Effector CD4-positive, alpha-beta T cell (primary cell): ENCODE measurements around the gene MSANTD3.
"Not testable (repeated sequence)": the region's sequence is repeated elsewhere in the genome, so short reads cannot be mapped to it uniquely, and the experiment has no call there.

Experiments
- DNase-seq: peaks from one replicate; pipeline ENCODE4 v3.0.0-alpha.2; 2020
- total RNA-seq: gene quantifications from one replicate; lab custom pipeline; 2026; lab: John Stamatoyannopoulos, UW

MSANTD3 gene
- total RNA-seq: 3.2 reads per million, percentile 12 among the genes with 10 or more reads in this experiment

- peak; percentile 31 for DNase-seq
These were observed at the start of gene MSANTD3 for GRCh38 chr9:100426530-100427365. Gene MSANTD3, plus strand, starts transcription at chr9:100427143. Its CDS starts 14,796 bp downstream, at chr9:100441939.

DNA sequence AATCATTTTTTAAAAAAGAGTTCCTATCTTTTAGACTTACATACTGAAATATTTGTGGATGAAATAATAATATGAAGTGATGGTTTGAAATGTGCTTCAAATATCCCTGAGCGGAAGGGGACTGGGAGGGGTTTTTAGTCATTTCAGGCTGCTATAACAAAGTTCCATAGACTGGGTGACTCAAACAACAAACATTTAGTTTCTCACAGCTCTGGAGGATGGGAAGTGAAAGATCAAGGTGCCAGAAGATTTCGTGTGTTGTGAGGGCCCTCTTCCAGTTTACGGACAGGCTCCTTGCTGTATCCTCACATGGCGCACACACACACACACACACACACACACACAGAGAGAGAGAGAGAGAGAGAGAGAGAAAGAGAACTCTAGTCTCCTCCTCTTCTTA, 47.1 kb upstream of the MSANTD3 start:
- no peak for DNase-seq

GRCh38 chr9:100392989-100393388, 34.0 kb upstream of the MSANTD3 start:
- not testable (repeated sequence) for DNase-seq

DNA sequence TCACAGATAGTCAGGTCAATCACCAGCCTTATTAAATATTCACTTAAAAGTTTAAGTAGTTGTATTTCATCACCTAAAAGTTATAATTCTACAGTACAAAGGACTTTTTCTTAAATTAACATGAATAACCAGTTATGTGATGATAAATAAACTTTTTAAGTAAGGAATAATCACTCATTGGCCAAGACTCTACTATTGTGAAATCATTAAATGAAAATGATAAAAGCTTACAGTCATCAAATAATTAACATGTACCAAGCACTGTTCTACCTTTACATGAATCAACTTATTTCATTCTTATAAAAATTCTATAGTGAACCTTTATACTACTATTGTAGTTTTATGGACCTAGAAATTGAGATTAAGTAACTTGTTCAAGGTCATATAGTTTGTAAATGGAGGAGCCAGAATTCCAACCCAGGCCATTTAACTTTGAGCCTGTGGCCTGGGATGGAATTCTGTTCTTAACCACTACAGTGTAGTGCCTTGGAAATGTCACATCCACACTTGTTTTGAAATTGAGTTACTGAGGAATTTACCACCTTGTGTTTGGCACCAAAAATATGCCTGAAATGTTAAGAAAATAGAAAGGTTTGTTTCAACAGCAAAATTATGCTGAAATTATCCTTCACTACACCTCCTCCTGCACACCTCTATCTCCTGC, 32.8 kb upstream of the MSANTD3 start:
- no peak for DNase-seq

GRCh38 chr9:100394816-100395215, 32.1 kb upstream of the MSANTD3 start:
- DNase-seq: no peak

DNA sequence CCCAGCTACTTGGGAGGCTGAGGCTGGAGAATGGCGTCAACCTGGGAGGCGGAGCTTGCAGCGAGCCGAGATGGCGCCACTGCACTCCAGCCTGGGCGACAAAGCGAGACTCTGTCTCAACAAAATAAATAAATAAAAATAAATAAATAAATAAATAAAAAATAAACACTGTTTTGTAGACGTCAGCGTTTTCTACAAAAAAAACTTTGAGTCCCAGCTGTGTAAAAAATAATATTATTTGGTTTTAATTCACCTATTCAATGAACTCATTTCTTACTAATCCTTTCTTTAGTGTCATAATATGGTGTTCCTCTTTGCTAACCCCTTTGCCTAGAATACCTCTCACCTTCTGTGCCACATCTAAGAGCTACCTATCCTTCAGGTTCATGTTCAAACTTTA, 30.2 kb upstream of the MSANTD3 start:
- DNase-seq: no peak

- no peak for DNase-seq
These were observed 29.2 kb upstream of the MSANTD3 start for GRCh38 chr9:100397529-100398266.

GRCh38 chr9:100401042-100401441, 25.9 kb upstream of the MSANTD3 start:
- no peak for DNase-seq

- DNase-seq: no peak
These were observed 20.0 kb upstream of the MSANTD3 start for GRCh38 chr9:100406962-100407361.

DNA sequence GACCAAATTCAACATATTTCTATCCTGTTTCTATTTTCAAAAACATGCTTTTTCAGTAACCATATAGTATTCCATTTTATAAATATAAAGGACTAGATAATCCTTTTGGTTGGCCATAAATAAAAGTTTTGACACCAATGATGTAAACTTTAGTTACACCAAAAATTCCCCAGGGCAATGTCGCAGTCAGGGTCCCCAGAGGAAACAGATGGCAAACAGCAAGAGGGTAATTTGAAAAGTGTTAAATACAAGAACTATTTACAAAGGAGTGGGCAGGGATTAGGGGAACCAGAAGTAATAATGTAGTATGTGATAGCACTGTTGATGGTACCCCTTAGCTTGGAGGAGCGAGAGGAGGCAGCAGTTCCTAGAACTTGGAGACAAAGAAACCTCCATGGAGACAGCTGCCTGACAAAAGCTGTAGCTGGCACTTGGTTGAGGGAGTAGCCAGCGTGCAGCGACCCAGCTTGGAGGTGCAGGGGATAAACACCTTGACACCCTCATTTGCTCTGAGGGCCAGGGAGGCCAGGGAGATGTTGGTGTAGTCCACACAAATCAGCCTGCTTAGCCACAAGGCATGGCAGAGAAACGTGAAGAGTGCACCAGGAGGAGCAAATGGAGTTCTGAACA, 18.3 kb upstream of the MSANTD3 start:
- no peak for DNase-seq

DNA sequence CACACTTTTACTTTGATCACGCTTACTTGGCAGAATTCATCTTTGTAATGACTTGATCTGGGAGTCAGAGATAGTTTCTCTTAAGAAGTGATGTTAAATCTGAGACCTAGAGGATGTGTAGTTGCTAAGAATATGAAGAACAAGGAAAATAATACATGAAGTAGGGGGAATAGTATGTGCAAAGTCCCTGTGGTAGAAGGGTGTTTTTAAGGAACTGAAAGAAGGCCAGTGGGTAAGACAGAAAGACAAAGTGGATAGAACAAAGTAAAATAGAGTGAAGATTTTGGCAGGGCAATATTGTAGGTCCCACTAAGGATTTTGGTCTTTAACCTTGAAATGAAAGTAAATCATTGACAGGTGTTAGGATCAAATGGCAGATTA, 17.8 kb upstream of the MSANTD3 start:
- no peak for DNase-seq

- peak; percentile 80 for DNase-seq
These were observed 15.3 kb upstream of the MSANTD3 start for GRCh38 chr9:100411472-100412283.

- no peak for DNase-seq
These were observed 13.0 kb upstream of the MSANTD3 start for GRCh38 chr9:100413839-100414420.

DNA sequence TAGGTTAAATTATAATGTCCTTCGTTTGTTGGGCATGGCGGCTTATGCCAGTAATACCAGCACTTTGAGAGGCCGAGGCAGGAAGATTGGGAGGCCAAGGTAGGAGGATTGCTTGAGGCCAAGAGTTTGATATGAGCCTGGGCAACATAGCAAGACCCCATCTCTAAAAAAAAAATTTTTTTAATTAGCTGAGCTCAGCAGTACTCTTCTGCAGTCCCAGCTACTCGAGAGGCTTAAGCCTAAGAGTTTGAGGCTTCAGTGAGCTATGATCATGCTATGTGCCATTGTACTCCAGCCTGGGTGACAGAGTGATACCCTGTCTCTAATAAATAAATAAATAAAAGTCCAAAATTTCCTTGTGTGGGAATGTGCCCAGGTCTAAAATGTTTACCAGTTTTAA, 9.1 kb upstream of the MSANTD3 start:
- no peak for DNase-seq

DNA sequence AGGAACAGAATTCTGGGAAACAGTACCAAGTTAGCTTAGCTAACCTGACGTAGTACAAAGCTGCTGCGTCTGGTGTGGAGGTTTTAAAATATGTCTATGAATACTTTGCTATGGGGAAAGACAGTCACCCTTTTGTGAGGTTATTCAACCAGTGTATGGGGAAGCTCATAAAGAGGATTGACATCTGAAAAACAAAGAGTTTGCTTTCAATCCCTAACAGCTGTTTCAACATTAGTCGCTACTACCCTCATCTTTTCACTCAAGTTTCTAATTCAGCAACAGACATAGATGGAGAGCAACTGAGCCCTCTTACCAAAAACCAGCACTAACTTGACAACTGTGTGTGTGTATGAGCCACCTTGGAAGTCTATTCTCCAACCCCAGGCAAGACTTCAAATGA, 7.8 kb upstream of the MSANTD3 start:
- DNase-seq: no peak

GRCh38 chr9:100421116-100421515, 5.8 kb upstream of the MSANTD3 start:
- DNase-seq: not testable (repeated sequence)

GRCh38 chr9:100425758-100426157, 1.2 kb upstream of the MSANTD3 start:
- no peak for DNase-seq

- DNase-seq: no peak
These were observed 784 bp upstream of the MSANTD3 start for GRCh38 chr9:100426189-100426529.

DNA sequence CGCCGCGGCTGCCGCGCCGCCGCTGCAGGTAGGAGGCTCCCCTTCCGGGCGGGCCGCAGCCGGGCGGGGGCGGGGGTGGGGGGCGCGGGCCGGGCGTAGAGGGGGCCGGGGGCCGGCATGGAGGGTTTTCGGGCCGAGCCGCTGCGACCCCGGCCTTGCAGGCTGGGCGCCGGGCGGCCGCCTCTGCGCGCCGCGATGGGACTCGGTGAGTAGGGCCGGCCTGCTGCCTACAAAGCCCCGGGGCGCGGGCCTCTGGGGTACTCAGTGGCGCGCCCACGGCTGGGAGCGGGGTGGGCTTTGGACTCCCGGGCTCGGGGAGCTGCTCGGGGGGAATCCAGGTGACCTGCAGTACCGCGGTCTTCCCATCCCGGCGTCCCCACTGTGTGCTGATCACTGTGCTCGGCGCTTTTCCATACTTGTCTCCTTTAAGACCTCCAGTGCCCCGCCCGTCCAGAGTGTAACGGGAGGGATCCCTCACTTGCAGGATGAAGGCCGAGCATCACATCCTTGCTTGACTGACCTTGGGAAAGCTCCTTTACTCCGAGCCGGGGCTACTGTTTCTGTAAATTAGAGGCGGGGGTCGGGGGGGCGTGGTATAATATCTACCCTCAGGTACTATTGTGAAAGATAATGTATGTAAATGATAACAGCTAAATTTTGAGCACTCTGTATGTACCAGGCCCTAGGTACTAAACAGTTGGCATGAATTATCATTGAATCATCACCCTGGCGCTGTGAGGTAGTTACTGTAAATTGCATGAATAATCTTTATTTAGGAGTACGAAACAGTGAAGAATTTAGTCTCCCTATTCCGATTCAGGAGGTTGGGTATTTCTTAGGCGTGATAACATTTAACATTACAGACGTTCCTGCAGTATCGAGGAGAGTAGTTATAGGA, 672 bp downstream of the MSANTD3 start:
- DNase-seq: no peak

DNA sequence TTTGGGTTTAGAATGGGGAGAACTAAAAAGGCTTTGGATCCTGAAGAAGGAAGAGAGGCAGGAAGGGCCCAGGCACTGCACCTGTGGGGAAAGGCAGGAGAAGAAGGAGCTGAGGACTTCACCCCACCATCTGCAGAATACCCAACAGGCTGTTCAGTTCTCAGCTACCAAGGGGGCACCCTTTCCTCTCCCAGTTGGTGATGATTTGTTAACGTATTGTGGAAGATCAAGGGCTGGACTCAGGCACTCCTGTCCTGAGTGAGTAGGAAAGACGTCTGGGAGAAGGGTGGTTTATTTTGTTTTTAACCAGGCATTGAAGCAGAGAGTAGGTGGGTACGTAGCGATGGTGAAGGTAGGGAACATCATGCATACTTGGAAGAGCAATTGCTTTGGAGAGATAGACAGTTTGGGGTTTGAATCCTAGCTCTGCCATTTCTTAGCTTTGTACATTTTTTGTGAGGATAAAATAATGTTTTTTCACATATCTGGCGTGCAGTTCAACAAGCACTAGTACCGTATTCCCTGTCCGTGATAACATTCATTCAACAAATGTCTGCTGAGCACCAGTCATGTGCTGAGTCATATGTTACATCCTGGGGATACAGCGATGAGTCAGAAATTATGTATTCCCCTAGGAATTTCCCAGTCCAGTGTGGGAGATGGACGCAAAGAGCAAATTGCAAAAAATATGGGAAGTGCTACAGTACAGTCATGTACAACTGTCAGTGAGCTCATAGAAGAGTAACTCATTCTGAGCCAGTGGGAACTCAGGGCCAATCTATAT, 2.1 kb downstream of the MSANTD3 start:
- no peak for DNase-seq
